Muscle layer of duodenum (tissue), 2 donors: ENCODE measurements around the gene IGF2BP3.
"Not testable (repeated sequence)": the region's sequence is repeated elsewhere in the genome, so short reads cannot be mapped to it uniquely, and the experiment has no call there.

Source experiments
- H3K27ac ChIP-seq: one replicate; pipeline ENCODE4 v1.7.0; 2013; ENCODE audit warnings: mild to moderate bottlenecking, low read length
- H3K27me3 ChIP-seq: one replicate; pipeline ENCODE4 v1.7.0; 2013; ENCODE audit warnings: low read depth, mild to moderate bottlenecking, control low read depth, low read length
- H3K36me3 ChIP-seq, 2 donors: one replicate each; pipeline ENCODE4 v1.7.0; 2013; ENCODE audit warnings: low read length in 2 of 2, control low read depth in 1 of 2, mild to moderate bottlenecking in 1 of 2; ENCODE audit not compliant: insufficient read depth in 2 of 2, control insufficient read depth in 1 of 2
- H3K4me1 ChIP-seq, 2 donors: one replicate each; pipeline ENCODE4 v1.7.0; 2013; ENCODE audit warnings: low read length in 2 of 2, mild to moderate bottlenecking in 2 of 2, control low read depth in 1 of 2, moderate library complexity in 1 of 2; ENCODE audit not compliant: insufficient read depth in 2 of 2, control insufficient read depth in 1 of 2
- H3K4me3 ChIP-seq, 2 donors: one replicate each; pipeline ENCODE4 v1.7.0; 2013; ENCODE audit warnings: low read length in 2 of 2, low read depth in 1 of 2, mild to moderate bottlenecking in 1 of 2
- H3K9me3 ChIP-seq, 2 donors: one replicate each; pipeline ENCODE4 v1.7.0; 2013; ENCODE audit warnings: low read length in 2 of 2, control low read depth in 1 of 2, mild to moderate bottlenecking in 1 of 2; ENCODE audit not compliant: control insufficient read depth in 1 of 2
- donor health status: healthy.

Gene IGF2BP3

GRCh38 chr7:23419160-23419559, 51.1 kb downstream of the IGF2BP3 start:
- Histone ChIP-seq H3K36me3 (no peaks in the 10 kb centered on the region), H3K27me3 (no peaks in the 10 kb centered on the region), H3K27ac (no peak overlapping the region), H3K4me3 (no peak overlapping the region), H3K9me3 (no peaks in the 10 kb centered on the region), H3K4me1 (no peaks in the 10 kb centered on the region)

GRCh38 chr7:23418046-23418445, 52.2 kb downstream of the IGF2BP3 start:
- no peaks in the 10 kb centered on the region for H3K36me3 ChIP-seq
- H3K4me1 ChIP-seq: no peaks in the 10 kb centered on the region
- H3K4me3 ChIP-seq: no peak overlapping the region
- H3K9me3 ChIP-seq: no peaks in the 10 kb centered on the region
- H3K27ac ChIP-seq: no peak overlapping the region
- H3K27me3 ChIP-seq: no peaks in the 10 kb centered on the region

GRCh38 chr7:23415198-23415597, 55.1 kb downstream of the IGF2BP3 start:
- Histone ChIP-seq H3K4me3 (no peak overlapping the region), H3K27me3 (no peaks in the 10 kb centered on the region), H3K9me3 (no peaks in the 10 kb centered on the region), H3K36me3 (no peaks in the 10 kb centered on the region), H3K4me1 (no peaks in the 10 kb centered on the region), H3K27ac (no peak overlapping the region)

- Histone ChIP-seq H3K4me3 (no peak overlapping the region), H3K27ac (no peak overlapping the region), H3K36me3 (no peaks in the 10 kb centered on the region), H3K9me3 (no peaks in the 10 kb centered on the region), H3K27me3 (no peaks in the 10 kb centered on the region), H3K4me1 (no peaks in the 10 kb centered on the region)
Measured at GRCh38 chr7:23410446-23411183, 59.7 kb downstream of the IGF2BP3 start.

- H3K36me3 ChIP-seq, H3K4me1 ChIP-seq: not testable (repeated sequence)
Measured at GRCh38 chr7:23406564-23406963, 63.7 kb downstream of the IGF2BP3 start.

GRCh38 chr7:23405240-23405618, 65.1 kb downstream of the IGF2BP3 start:
- Histone ChIP-seq H3K27ac (no peak overlapping the region), H3K36me3 (no peaks in the 10 kb centered on the region), H3K4me1 (no peaks in the 10 kb centered on the region), H3K9me3 (no peaks in the 10 kb centered on the region), H3K27me3 (no peaks in the 10 kb centered on the region), H3K4me3 (no peak overlapping the region)

More at GRCh38 chr7:23406564-23406963, 63.7 kb downstream of the IGF2BP3 start:
- H3K27ac ChIP-seq, H3K9me3 ChIP-seq, H3K27me3 ChIP-seq, H3K4me3 ChIP-seq: not testable (repeated sequence)

GRCh38 chr7:23404546-23405239, 65.6 kb downstream of the IGF2BP3 start:
- Histone ChIP-seq H3K9me3 (no peaks in the 10 kb centered on the region), H3K36me3 (no peaks in the 10 kb centered on the region), H3K4me1 (no peaks in the 10 kb centered on the region), H3K27ac (no peak overlapping the region), H3K27me3 (no peaks in the 10 kb centered on the region), H3K4me3 (no peak overlapping the region)

GRCh38 chr7:23403970-23404369, 66.3 kb downstream of the IGF2BP3 start:
- Histone ChIP-seq H3K4me1 (no peaks in the 10 kb centered on the region), H3K27ac (no peak overlapping the region), H3K4me3 (no peak overlapping the region), H3K27me3 (no peaks in the 10 kb centered on the region), H3K36me3 (no peaks in the 10 kb centered on the region), H3K9me3 (no peaks in the 10 kb centered on the region)

GRCh38 chr7:23398090-23398489, 72.2 kb downstream of the IGF2BP3 start:
- H3K4me1 ChIP-seq, H3K27ac ChIP-seq, H3K4me3 ChIP-seq, H3K27me3 ChIP-seq, H3K36me3 ChIP-seq, H3K9me3 ChIP-seq: not testable (repeated sequence)

GRCh38 chr7:23397241-23397640, 73.0 kb downstream of the IGF2BP3 start:
- Histone ChIP-seq H3K36me3 (no peaks in the 10 kb centered on the region), H3K4me1 (peaks cover 0 to 4% of the 10 kb centered on the region in 2 donors), H3K27ac (no peak overlapping the region), H3K9me3 (no peaks in the 10 kb centered on the region), H3K4me3 (no peak overlapping the region), H3K27me3 (no peaks in the 10 kb centered on the region)

GRCh38 chr7:23396222-23397015, 73.9 kb downstream of the IGF2BP3 start:
- no peaks in the 10 kb centered on the region for H3K27me3 ChIP-seq
- peak overlapping the region; percentile 36 for H3K27ac ChIP-seq
- H3K9me3 ChIP-seq: no peaks in the 10 kb centered on the region
- H3K4me3 ChIP-seq: no peak overlapping the region
- no peaks in the 10 kb centered on the region for H3K36me3 ChIP-seq
- H3K4me1 ChIP-seq: peaks cover 0 to 4% of the 10 kb centered on the region in 2 donors
